Large intestine (tissue), 3 donors: ENCODE measurements around the gene SHISAL1. TPM values are rescaled to one million over a fixed set of nuclear protein-coding genes. Genes with fewer than 3 reads are reported as not detected.

Experiments
- DNase-seq, 2 donors: peaks; one replicate each; pipeline versions ENCODE4 v3.0.0 to v3.0.0-alpha.2; 2013
- H3K27ac ChIP-seq: one replicate; pipeline ENCODE4 v1.5.1; 2013; ENCODE audit warnings: low read length
- H3K27me3 ChIP-seq: 2 replicates; pipeline ENCODE4 v1.6.1; 2013; ENCODE audit warnings: low read length; ENCODE audit not compliant: control insufficient read depth, insufficient read depth
- H3K36me3 ChIP-seq: 2 replicates; pipeline ENCODE4 v1.6.1; 2013; ENCODE audit warnings: low read length; ENCODE audit not compliant: control insufficient read depth, insufficient read depth
- H3K4me1 ChIP-seq: one replicate; pipeline ENCODE4 v1.6.1; 2013; ENCODE audit warnings: low read length; ENCODE audit not compliant: control insufficient read depth, insufficient read depth
- H3K4me3 ChIP-seq: one replicate; pipeline ENCODE4 v1.5.1; 2013; ENCODE audit warnings: low read length
- H3K9me3 ChIP-seq: one replicate; pipeline ENCODE4 v1.6.1; 2013; ENCODE audit warnings: mild to moderate bottlenecking, low read depth, low read length, moderate library complexity; ENCODE audit not compliant: control insufficient read depth
- WGBS: methylation state at CpG from one replicate; pipeline ENCODE4 v1.1.5; 2013; ENCODE audit warnings: low lambda C conversion rate; ENCODE audit not compliant: insufficient coverage; 5-methylcytosine and 5-hydroxymethylcytosine counted together
- polyA plus RNA-seq: library from polyadenylated mRNA; unstranded; fragments of 120-200 nt; gene quantifications from one replicate; pipeline ENCODE4 v1.2.1, GENCODE V29; 2013

Gene SHISAL1
- polyA plus RNA-seq, 1 donor, result 1.9 TPM

GRCh38 chr22:44278243-44279068 is 34.3 kb downstream of the SHISAL1 start:
- H3K4me3 ChIP-seq, result no peak overlapping the region
- no peaks in the 10 kb centered on the region for H3K27me3 ChIP-seq
- H3K9me3 ChIP-seq, result no peaks in the 10 kb centered on the region
- H3K27ac ChIP-seq, result no peak overlapping the region
- no peaks in the 10 kb centered on the region for H3K36me3 ChIP-seq
- H3K4me1 ChIP-seq, result no peaks in the 10 kb centered on the region
- 100% methylated on average over 1 of the region's 17 CpGs for WGBS
- no peak for DNase-seq

DNA sequence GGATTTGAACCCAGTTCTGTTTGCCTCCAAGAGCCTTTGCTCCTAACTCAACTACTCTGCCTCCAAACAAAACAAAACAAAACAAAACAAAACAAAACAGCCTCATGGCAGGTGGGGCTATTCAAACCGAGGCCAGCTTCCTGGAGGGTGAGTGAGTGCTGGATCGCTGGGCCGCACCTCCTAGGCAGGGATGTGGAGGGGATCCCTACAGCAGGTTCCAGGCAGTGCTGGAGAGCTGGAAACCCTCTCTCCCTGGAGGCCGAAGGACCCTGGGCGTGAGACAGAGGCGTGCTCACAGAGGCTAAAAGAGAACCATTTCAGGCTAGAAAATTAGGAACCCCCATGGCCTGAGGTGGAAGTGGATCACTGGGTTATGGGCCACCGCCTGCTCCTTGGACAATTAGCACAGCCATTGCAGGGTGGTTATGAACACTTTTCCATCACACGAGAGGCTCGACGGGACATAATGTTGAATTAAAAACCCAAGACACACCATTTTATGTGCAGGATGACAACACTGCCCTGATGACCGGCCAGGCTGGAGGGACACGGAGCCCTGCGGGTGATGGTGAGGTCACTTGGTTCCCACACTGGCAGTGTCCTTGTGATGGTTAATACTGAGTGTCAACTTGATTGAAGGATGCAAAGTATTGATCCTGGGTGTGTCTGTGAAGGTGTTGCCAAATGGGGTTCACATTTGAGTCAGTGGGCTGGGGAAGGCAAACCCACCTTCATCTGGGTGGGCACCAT is 35.2 kb downstream of the SHISAL1 start:
- Histone ChIP-seq H3K27me3 (no peaks in the 10 kb centered on the region), H3K36me3 (no peaks in the 10 kb centered on the region), H3K4me3 (no peak overlapping the region), H3K4me1 (no peaks in the 10 kb centered on the region), H3K9me3 (no peaks in the 10 kb centered on the region), H3K27ac (no peak overlapping the region)
- DNase-seq, result no peak
- WGBS, result no CpG with 5 or more reads among the region's 13 CpGs

- no peak for DNase-seq
- Histone ChIP-seq H3K4me3 (no peak overlapping the region), H3K9me3 (no peaks in the 10 kb centered on the region), H3K36me3 (no peaks in the 10 kb centered on the region), H3K4me1 (no peaks in the 10 kb centered on the region), H3K27ac (no peak overlapping the region), H3K27me3 (no peaks in the 10 kb centered on the region)
- WGBS, result 60% methylated on average over 1 of the region's 18 CpGs
These were observed 35.9 kb downstream of the SHISAL1 start for GRCh38 chr22:44276706-44277356.

GRCh38 chr22:44276041-44276440 is 36.7 kb downstream of the SHISAL1 start:
- WGBS, result no CpG with 5 or more reads among the region's 10 CpGs
- Histone ChIP-seq H3K4me3 (no peak overlapping the region), H3K27ac (no peak overlapping the region), H3K4me1 (no peaks in the 10 kb centered on the region), H3K27me3 (no peaks in the 10 kb centered on the region), H3K36me3 (no peaks in the 10 kb centered on the region), H3K9me3 (no peaks in the 10 kb centered on the region)
- no peak for DNase-seq

- Histone ChIP-seq H3K4me1 (no peaks in the 10 kb centered on the region), H3K27ac (no peak overlapping the region), H3K27me3 (no peaks in the 10 kb centered on the region), H3K4me3 (no peak overlapping the region), H3K36me3 (no peaks in the 10 kb centered on the region), H3K9me3 (no peaks in the 10 kb centered on the region)
- no CpG with 5 or more reads among the region's 5 CpGs for WGBS
- DNase-seq, result no peak
These were observed 37.1 kb downstream of the SHISAL1 start for GRCh38 chr22:44275631-44275995.

DNA sequence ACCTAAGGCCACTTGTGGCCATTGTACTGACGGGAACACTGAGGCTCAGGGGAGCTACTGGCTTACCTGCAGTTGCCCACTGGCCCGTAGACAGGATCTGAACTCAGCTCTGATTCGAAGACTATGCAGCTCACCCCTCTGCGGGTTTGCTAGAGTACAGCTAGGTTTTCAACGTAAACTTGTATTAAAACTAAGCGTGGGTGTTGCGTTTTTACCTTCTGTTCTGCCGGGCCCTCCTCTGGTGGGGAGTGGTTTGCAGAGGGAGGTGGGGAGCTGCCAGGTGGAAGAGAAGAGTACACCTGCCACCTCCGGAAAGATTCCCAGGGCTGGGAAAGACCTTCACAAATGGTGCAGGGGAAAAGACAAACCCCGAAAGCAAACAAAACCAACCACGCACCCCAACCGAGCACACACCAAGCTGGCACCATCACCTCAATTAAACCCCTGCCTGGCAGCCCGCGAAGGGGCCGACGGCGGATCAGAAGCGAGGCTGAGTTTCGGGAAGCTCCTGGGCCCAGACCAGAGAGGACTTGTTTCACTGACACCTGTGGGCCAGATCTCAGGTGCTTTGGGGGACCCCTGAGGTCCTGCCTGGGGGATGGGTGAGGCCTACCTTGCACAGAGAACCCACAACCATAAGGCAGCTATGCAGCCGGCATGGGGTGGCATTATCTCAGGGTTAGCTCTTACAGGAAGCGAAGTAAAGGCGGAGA is 37.7 kb downstream of the SHISAL1 start:
- Histone ChIP-seq H3K27me3 (no peaks in the 10 kb centered on the region), H3K4me3 (no peak overlapping the region), H3K9me3 (no peaks in the 10 kb centered on the region), H3K27ac (no peak overlapping the region), H3K36me3 (no peaks in the 10 kb centered on the region), H3K4me1 (no peaks in the 10 kb centered on the region)
- WGBS, result no CpG with 5 or more reads among the region's 22 CpGs
- no peak for DNase-seq

- Histone ChIP-seq H3K27ac (no peak overlapping the region), H3K4me1 (no peaks in the 10 kb centered on the region), H3K36me3 (no peaks in the 10 kb centered on the region), H3K9me3 (no peaks in the 10 kb centered on the region), H3K27me3 (no peaks in the 10 kb centered on the region), H3K4me3 (no peak overlapping the region)
- no CpG with 5 or more reads among the region's 5 CpGs for WGBS
- no peak for DNase-seq
These were observed 39.6 kb downstream of the SHISAL1 start for GRCh38 chr22:44273175-44273574.

DNA sequence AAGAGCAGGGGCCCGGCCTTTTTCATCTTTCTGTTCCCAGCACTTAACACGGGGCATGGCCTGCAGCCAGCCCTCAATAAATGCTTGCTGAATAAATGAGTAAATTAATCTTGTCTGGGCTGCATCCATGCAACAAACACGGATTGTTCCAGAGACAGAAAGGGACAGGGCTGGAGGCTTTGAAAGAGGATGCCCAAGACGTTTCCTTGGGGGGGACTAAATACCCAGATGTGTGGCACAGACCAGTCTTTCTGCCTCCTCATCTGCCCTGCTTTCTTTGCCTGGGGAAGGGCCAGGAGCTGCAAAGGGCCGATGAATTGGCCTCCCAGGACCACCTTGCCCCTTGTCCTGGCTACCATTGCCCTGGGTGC is 40.4 kb downstream of the SHISAL1 start:
- Histone ChIP-seq H3K4me1 (no peaks in the 10 kb centered on the region), H3K4me3 (no peak overlapping the region), H3K27ac (no peak overlapping the region), H3K27me3 (no peaks in the 10 kb centered on the region), H3K36me3 (no peaks in the 10 kb centered on the region), H3K9me3 (no peaks in the 10 kb centered on the region)
- WGBS, result no CpG with 5 or more reads among the region's 5 CpGs
- no peak for DNase-seq

DNA sequence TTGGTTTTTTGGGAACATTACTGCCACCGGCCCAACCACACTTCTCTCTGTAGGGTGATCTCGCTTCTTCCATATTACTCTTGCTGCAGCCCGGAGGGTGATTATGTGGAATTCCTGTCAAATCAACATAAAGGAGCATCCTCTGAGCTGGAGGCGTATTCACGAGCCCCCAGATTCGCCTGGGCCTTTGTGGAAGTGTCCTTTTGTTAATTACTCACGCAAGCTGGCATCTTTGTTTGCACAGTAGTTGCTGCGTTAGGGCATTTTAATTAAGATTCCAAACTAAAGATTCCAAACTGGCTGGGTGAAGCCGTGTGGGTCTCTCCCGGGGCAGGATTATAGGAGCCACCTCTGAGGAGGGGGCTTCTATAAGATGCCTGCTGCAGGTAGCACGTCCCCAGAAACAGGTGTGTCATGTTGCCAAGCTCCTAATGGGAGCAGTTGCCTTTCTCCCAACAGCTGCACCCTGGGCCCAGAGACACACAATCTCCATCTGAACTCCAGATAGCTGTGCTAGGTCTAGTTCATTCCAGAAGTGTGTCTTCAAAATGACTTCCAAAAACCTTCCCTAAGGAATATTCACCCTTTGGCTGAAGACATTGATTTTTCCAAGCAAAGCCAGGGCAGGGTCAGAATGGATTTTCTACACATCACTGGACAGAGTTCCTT is 40.9 kb downstream of the SHISAL1 start:
- WGBS, result no CpG with 5 or more reads among the region's 11 CpGs
- Histone ChIP-seq H3K9me3 (no peaks in the 10 kb centered on the region), H3K36me3 (no peaks in the 10 kb centered on the region), H3K4me1 (no peaks in the 10 kb centered on the region), H3K4me3 (no peak overlapping the region), H3K27ac (no peak overlapping the region), H3K27me3 (no peaks in the 10 kb centered on the region)
- no peak for DNase-seq

DNA sequence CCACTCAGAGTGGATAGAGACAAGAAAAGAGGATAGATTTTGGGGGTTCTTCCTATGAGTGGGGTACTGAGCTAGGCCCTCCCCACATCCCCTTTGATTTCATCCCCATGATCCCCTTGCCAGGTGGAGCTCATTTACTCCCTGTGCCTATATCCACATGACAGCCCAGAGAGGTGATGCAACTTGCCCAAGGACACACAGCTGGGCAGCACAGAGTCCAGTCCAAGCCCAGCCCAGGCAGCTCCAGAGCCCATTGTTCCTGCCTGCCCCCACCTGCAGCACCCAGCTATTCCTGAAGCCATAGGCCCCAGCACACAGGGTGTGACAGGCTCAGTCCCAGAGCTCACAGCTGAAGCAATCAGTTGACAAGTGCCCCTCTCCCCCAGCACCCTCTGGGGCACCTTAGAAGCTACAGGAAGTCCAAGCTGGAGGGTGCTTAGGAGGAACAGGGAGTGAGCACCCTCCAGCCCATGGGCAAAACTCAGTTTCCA is 41.7 kb downstream of the SHISAL1 start:
- Histone ChIP-seq H3K4me1 (no peaks in the 10 kb centered on the region), H3K4me3 (no peak overlapping the region), H3K9me3 (no peaks in the 10 kb centered on the region), H3K27ac (no peak overlapping the region), H3K27me3 (no peaks in the 10 kb centered on the region), H3K36me3 (no peaks in the 10 kb centered on the region)
- no peak for DNase-seq
